Stimulated activated CD8-positive, alpha-beta memory T cell treated with anti-CD3 and anti-CD28 coated beads, Interleukin-12 subunit alpha, Interleukin-12 subunit beta, amount 100 ng/mL, for 1 hour (primary cell): ENCODE results near the gene SLC1A3.

Experiments used
- DNase-seq: peaks from one replicate; pipeline ENCODE4 v3.0.0-alpha.2; 2020; ENCODE audit warnings: low read depth

Gene SLC1A3

GRCh38 chr5:36717131-36717695, 110.8 kb downstream of the SLC1A3 start:
- DNase-seq, result no peak

DNA sequence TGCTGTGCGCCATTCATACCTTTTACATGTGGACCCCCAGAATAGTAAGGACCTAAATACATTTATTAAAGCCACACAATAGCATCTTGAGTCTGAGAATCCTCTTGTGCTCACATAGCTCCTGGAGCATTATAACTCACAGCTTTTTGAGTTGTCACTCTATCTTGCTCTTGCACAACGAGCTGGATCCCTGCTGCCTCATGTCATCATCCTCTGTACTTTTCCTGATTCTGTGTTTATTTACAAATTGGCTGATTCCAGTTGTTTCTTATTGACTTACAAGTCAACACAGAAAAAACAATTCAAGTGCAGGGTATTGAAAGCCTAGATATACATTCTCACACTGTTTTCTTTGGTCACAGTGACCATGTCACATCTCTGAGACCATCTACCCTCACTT, 112.9 kb downstream of the SLC1A3 start:
- DNase-seq, result no peak

DNA sequence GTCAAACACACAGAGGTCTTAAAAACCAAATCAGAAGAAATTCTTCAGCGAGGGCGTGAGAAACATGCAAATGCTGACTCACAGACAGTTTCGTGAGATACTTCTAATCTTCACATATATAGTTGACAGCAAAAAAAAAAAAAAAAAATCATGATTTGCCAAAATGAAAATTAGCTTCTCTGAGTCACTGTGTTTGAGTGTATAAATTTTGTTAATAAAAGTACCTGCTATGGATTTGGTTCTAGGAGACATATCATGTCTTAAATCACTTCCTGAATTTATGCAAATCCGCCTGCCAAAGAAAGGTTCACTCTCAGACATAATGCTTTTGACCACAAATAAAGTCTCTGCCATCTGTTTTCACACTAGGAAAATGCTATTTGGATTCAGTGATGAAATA, 114.3 kb downstream of the SLC1A3 start:
- DNase-seq, result no peak

- DNase-seq, result no peak
Observed at GRCh38 chr5:36721664-36722235, 115.3 kb downstream of the SLC1A3 start.

- no peak for DNase-seq
Observed at GRCh38 chr5:36722900-36723299, 116.5 kb downstream of the SLC1A3 start.

DNA sequence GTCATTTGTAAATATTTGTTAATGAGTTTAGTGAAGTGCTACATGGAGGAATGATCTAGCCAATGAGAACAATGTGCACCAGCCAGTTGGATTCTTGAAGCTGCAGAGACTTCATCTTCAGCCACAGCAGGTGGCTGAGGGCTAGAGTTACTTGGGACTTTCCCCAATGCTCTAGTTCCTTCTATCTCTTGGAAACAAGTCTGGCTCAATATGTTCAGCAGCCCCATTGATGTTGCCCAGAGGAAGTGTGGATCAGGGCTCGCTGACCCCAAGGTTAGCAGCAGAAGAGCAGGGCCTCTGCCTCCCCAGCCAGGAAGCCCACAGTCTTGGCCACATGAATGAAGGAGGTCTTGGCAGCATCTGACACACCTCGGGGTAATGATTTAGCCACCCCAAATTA, 117.5 kb downstream of the SLC1A3 start:
- DNase-seq, result no peak

GRCh38 chr5:36724467-36725332, 118.3 kb downstream of the SLC1A3 start:
- DNase-seq, result no peak

DNA sequence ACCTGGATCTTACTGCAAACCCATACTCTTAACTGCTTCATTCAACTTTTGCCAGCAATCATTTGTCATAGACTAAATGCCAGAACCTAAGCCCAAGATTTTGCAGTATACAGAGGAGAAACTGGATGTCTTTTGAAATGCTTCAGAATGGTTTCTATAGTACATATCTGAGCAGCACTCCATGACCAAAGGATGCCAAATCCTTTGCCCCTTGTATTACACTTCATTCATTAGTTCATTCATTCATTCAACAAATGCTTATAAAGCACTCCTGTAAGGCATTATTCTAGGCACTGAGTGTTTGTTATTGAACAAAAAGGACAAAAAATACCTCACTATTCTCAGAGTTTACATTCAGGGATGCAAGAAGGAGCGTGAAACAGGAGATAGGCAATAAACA, 119.9 kb downstream of the SLC1A3 start:
- DNase-seq, result no peak

GRCh38 chr5:36726767-36727166, 120.4 kb downstream of the SLC1A3 start:
- no peak for DNase-seq

DNA sequence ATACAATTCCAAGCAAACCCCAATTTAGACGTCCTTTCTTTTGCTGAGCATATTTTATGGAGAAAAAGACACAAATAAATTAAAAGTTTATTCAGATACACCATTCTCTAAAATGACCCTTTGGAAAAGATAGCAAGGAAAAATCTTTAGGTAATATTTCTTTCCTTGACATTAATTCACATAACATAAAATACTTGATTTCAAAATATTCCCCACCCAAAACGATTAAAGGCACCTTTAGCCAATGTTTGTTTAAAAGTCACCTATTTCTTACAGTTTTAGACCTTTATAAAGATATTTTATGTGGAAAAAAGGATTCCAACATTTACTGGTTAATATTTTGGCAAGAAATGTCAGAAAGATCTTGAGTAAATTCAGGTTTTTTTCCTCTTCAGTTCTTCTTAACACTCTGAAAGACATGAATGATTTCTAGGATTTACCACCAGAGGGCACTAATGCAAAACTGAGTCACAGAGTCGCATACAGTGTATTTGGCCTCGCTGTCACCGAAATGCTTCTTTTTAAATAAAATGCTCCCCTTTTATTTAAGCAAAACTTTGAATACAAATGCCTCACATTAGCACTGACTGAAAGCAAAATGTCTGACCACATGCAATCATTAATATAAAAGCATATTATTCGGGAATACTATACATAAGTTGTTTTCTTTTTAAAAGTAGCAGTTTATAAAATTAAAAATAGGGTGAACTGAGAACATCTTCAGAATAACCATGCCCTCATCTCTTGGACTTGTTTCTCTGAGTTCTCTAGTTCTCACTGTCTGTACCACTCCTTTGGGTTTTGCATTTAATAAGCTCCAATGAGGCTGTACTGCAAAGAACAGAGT, 122.5 kb downstream of the SLC1A3 start:
- DNase-seq, result no peak

- DNase-seq, result no peak
Observed at GRCh38 chr5:36730537-36731216, 124.3 kb downstream of the SLC1A3 start.

- no peak for DNase-seq
Observed at GRCh38 chr5:36733183-36733582, 126.8 kb downstream of the SLC1A3 start.

GRCh38 chr5:36734422-36734821, 128.0 kb downstream of the SLC1A3 start:
- no peak for DNase-seq

DNA sequence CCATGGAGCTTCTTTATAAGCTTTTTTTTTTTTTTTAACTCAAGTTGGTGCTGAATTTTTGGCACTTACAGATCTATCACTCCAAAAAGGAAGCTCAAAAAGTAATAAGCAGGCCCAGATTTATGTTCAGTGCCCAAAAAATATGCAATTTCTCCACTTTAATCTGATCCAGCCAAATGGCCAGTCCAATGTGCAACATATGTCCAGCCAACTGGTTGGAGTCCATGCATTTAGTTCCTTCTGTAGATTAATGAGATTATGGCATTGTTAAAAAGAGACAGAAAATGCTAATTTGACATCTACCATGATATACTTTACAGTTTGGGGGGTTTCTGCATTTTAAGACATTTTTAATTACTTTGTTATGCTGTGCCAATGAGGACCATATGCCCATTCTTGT, 129.5 kb downstream of the SLC1A3 start:
- no peak for DNase-seq
